Sigmoid colon (tissue), 7 donors: ENCODE data around the gene PLXDC1. TPM values are rescaled to one million over a fixed set of nuclear protein-coding genes. Genes with fewer than 3 reads are reported as not detected.
A peak's percentile ranks its signal among the peaks of the same experiment; 100 is the strongest.

Experiments
- DNase-seq: peaks from one replicate; pipeline ENCODE4 v3.0.0-alpha.2; 2019
- H3K27ac ChIP-seq, 4 donors: fragments of 200-600 bp; sonication (generic); one replicate each; pipeline ENCODE4 v1.5.1; 2016 to 2019; ENCODE audit warnings: mild to moderate bottlenecking in 1 of 4
- H3K27me3 ChIP-seq, 3 donors: fragments of 200-600 bp; sonication (generic); one replicate each; pipeline ENCODE4 v1.5.1; 2019; ENCODE audit warnings: mild to moderate bottlenecking in 1 of 3
- H3K36me3 ChIP-seq, 4 donors: fragments of 200-600 bp; sonication (generic); one replicate each; pipeline ENCODE4 v1.5.1; 2016 to 2019
- H3K4me1 ChIP-seq, 4 donors: fragments of 200-600 bp; sonication (generic); one replicate each; pipeline ENCODE4 v1.5.1; 2017 to 2019
- H3K4me3 ChIP-seq, 4 donors: fragments of 200-600 bp; sonication (generic); one replicate each; pipeline ENCODE4 v1.5.1; 2017 to 2019; ENCODE audit warnings: mild to moderate bottlenecking in 2 of 4, moderate library complexity in 1 of 4
- H3K9me3 ChIP-seq, 4 donors: fragments of 200-600 bp in 3 of 4; sonication (generic) in 3 of 4; one replicate each; pipeline versions ENCODE4 v1.5.1 to v1.6.1; 2013 to 2019
- CTCF ChIP-seq, 4 experiments: fragments of 450-650 bp in 3 of 4; fragments of 200-600 bp in 1 of 4; IDR thresholded peaks; one replicate each; pipeline ENCODE4 v1.5.1; 2016 to 2019; ENCODE audit warnings: antibody characterized with exemption in 4 of 4, mild to moderate bottlenecking in 3 of 4, moderate library complexity in 2 of 4
- EP300 ChIP-seq, 4 donors: sonication (generic); formaldehyde crosslinking; IDR thresholded peaks; one replicate each; pipeline ENCODE4 v1.6.1; 2017; ENCODE audit warnings: antibody characterized with exemption in 4 of 4
- POLR2A ChIP-seq, 2 donors: fragments of 450-650 bp; IDR thresholded peaks; one replicate each; pipeline ENCODE4 v1.6.1; 2016; ENCODE audit warnings: antibody characterized with exemption in 2 of 2, mild to moderate bottlenecking in 2 of 2, moderate library complexity in 2 of 2
- POLR2AphosphoS5 ChIP-seq, 4 donors: sonication (generic); formaldehyde crosslinking; IDR thresholded peaks; one replicate each; pipeline ENCODE4 v1.6.1; 2017; ENCODE audit warnings: antibody characterized with exemption in 4 of 4
- WGBS, 2 donors: extraction: QIAGEN DNeasy Blood & Tissue Kit; methylation state at CpG; one replicate each; pipeline ENCODE4 v1.1.7; 2013; 5-methylcytosine and 5-hydroxymethylcytosine counted together
- intact Hi-C: fragments of 100-400 bp; cut with DNase I; formaldehyde crosslinking; loops from one replicate; pipeline ENCODE4 v1.15.1; 2023
- polyA plus RNA-seq, 3 donors: library from polyadenylated mRNA; stranded (reverse); fragments of 200-250 nt; gene quantifications; one replicate each; pipeline ENCODE4 v1.2.3, GENCODE V29; 2013
- total RNA-seq, 4 donors: library from RNA; depleted of rRNA; stranded (reverse); fragments of >200 nt; gene quantifications; one replicate each; pipeline ENCODE4 v1.1.0, GENCODE V29; 2016
- donor health status: healthy with polysubstance abuse.
- donor health status: Bipolar disorder and iron deficiency.
- donor health status: healthy.

The PLXDC1 gene
- total and polyA plus RNA-seq, 7 donors, result 1.4 to 13.0 (median 6.2) TPM

GRCh38 chr17:39174920-39175694 lies 23.7 kb upstream of the PLXDC1 start:
- Histone ChIP-seq H3K27me3 (no peaks in the 10 kb centered on the region), H3K4me1 (peaks cover 0 to 10% (median 5%) of the 10 kb centered on the region in 4 donors), H3K27ac (no peak overlapping the region), H3K9me3 (no peaks in the 10 kb centered on the region), H3K36me3 (peaks cover 0 to 24% (median 9%) of the 10 kb centered on the region in 4 donors), H3K4me3 (no peak overlapping the region)
- DNase-seq, result peak; percentile 90
- intact Hi-C loops, result no loop called here
- peak; percentile 71 to 88 (median 80) for TF ChIP-seq CTCF (IDR thresholded peaks at IDR 0.05)
- TF ChIP-seq EP300 (IDR thresholded peaks at IDR 0.05), result no peak
- TF ChIP-seq POLR2A (IDR thresholded peaks at IDR 0.05), result no peak
- TF ChIP-seq POLR2AphosphoS5 (IDR thresholded peaks at IDR 0.05), result peak in 2 of 4 donors; percentile 9 to 18
- WGBS, 2 donors, result 55 to 56% methylated on average over 35 of the region's 35 CpGs

GRCh38 chr17:39173526-39174274 lies 22.3 kb upstream of the PLXDC1 start:
- no peak for TF ChIP-seq CTCF (IDR thresholded peaks at IDR 0.05)
- TF ChIP-seq POLR2AphosphoS5 (IDR thresholded peaks at IDR 0.05), result no peak
- no peak for TF ChIP-seq POLR2A (IDR thresholded peaks at IDR 0.05)
- no peak for TF ChIP-seq EP300 (IDR thresholded peaks at IDR 0.05)
- WGBS, 2 donors, result 54 to 64% methylated on average over 10 of the region's 10 CpGs
- Histone ChIP-seq H3K36me3 (peaks cover 0 to 16% (median 9%) of the 10 kb centered on the region in 4 donors), H3K9me3 (no peaks in the 10 kb centered on the region), H3K4me1 (peaks cover 0 to 10% (median 5%) of the 10 kb centered on the region in 4 donors), H3K4me3 (no peak overlapping the region), H3K27me3 (no peaks in the 10 kb centered on the region), H3K27ac (no peak overlapping the region)
- intact Hi-C loops, result no loop called here
- no peak for DNase-seq

GRCh38 chr17:39173080-39173479 lies 21.6 kb upstream of the PLXDC1 start:
- Histone ChIP-seq H3K36me3 (peaks cover 0 to 16% (median 9%) of the 10 kb centered on the region in 4 donors), H3K27me3 (no peaks in the 10 kb centered on the region), H3K4me1 (peaks cover 0 to 10% (median 5%) of the 10 kb centered on the region in 4 donors), H3K27ac (no peak overlapping the region), H3K4me3 (no peak overlapping the region), H3K9me3 (no peaks in the 10 kb centered on the region)
- WGBS, 2 donors, result 43 to 81% methylated on average over 5 of the region's 5 CpGs
- intact Hi-C loops, result no loop called here
- no peak for TF ChIP-seq CTCF (IDR thresholded peaks at IDR 0.05)
- no peak for TF ChIP-seq POLR2AphosphoS5 (IDR thresholded peaks at IDR 0.05)
- TF ChIP-seq EP300 (IDR thresholded peaks at IDR 0.05), result no peak
- TF ChIP-seq POLR2A (IDR thresholded peaks at IDR 0.05), result no peak
- no peak for DNase-seq

- H3K36me3 ChIP-seq, result peaks cover 0 to 8% (median 1%) of the 10 kb centered on the region in 4 donors
- peaks cover 0 to 18% (median 5%) of the 10 kb centered on the region in 4 donors for H3K4me1 ChIP-seq
- no peak for DNase-seq
- intact Hi-C loops, result no loop called here
- TF ChIP-seq POLR2A (IDR thresholded peaks at IDR 0.05), result no peak
- TF ChIP-seq EP300 (IDR thresholded peaks at IDR 0.05), result no peak
- H3K9me3 ChIP-seq, result no peaks in the 10 kb centered on the region
- no peak overlapping the region for H3K27ac ChIP-seq
- WGBS, 2 donors, result 75 to 77% methylated on average over 5 of the region's 5 CpGs
- no peak overlapping the region for H3K4me3 ChIP-seq
- H3K27me3 ChIP-seq, result no peaks in the 10 kb centered on the region
These were observed 20.5 kb upstream of the PLXDC1 start for GRCh38 chr17:39171933-39172332.

- TF ChIP-seq EP300 (IDR thresholded peaks at IDR 0.05) (no peak), CTCF (IDR thresholded peaks at IDR 0.05) (no peak), POLR2AphosphoS5 (IDR thresholded peaks at IDR 0.05) (no peak), POLR2A (IDR thresholded peaks at IDR 0.05) (no peak)
- H3K27ac ChIP-seq, result no peak overlapping the region
- H3K27me3 ChIP-seq, result no peaks in the 10 kb centered on the region
- H3K4me1 ChIP-seq, result peaks cover 0 to 22% (median 7%) of the 10 kb centered on the region in 4 donors
- no peak overlapping the region for H3K4me3 ChIP-seq
- no peaks in the 10 kb centered on the region for H3K36me3 ChIP-seq
- intact Hi-C loops, result no loop called here
- 64 to 71% methylated on average over 6 of the region's 6 CpGs for WGBS, 2 donors
- H3K9me3 ChIP-seq, result no peaks in the 10 kb centered on the region
- DNase-seq, result no peak
These were observed 19.1 kb upstream of the PLXDC1 start for GRCh38 chr17:39170558-39170957.
